ENCODE results near the gene EFCAB8.
"Not testable (repeated sequence)": the region's sequence is repeated elsewhere in the genome, so short reads cannot be mapped to it uniquely, and the experiment has no call there.

Gene EFCAB8

GRCh38 chr20:32966382-32966781 is 107.7 kb downstream of the EFCAB8 start:
- DNase-seq: no peak
- in situ Hi-C loops (cut with MboI; ENCODE audit: low pct_unique_long_range_greater_than_20kb, low sequenced_read_pairs): no loop called here

DNA sequence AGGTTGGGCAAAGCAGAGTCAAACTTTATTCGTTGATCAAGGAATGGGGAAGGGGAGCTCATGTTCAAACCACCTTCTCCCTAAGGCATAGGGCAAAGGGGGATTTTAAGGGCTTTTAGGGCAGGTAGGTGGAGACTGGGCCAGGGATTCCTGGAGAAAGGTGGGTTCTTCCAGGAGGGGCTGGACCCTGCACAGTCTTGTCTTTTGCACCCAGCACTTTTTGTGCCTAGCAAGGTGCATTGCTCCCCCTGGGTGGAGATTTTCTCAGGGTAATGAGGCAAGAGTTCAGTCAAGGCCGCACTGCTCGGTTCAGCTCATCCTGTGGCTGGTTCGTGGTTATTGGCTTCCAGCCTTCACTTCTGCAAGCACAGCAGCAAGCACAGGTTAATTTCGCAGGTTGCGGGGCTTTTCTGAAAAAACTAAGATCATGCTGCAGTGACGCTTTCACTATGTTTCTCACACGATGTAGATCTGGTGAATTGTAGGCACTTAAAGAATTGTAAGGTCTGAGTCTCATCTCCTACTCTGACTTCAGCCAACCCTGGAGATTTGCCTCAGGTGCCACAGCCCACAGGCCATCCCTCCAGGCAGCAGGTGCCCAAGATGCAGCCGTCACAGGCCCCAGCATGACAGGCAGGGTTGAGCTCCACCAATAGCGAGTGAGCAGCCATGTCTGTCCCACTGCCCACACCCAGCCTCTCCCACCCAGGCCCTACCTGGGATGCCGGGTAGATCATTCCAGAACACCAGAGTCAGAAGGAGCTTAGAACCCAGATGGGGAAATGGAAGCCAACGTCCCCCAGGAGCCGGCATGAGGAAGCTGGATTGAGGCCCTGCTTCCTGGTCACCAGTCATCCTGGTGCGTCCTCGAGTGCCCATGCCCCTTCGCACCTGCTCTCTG is 108.4 kb downstream of the EFCAB8 start:
- in situ Hi-C loops (cut with MboI; ENCODE audit: low pct_unique_long_range_greater_than_20kb, low sequenced_read_pairs): no loop called here
- DNase-seq: no peak

- in situ Hi-C loops (cut with MboI; ENCODE audit: low pct_unique_long_range_greater_than_20kb, low sequenced_read_pairs): no loop called here
- no peak for DNase-seq
These were observed 109.3 kb downstream of the EFCAB8 start for GRCh38 chr20:32967961-32968457.

GRCh38 chr20:32968478-32969241 is 109.9 kb downstream of the EFCAB8 start:
- in situ Hi-C loops (cut with MboI; ENCODE audit: low pct_unique_long_range_greater_than_20kb, low sequenced_read_pairs): no loop called here
- no peak for DNase-seq

GRCh38 chr20:32969356-32970114 is 110.8 kb downstream of the EFCAB8 start:
- in situ Hi-C loops (cut with MboI; ENCODE audit: low pct_unique_long_range_greater_than_20kb, low sequenced_read_pairs): no loop called here
- DNase-seq: no peak

- DNase-seq: no peak
- in situ Hi-C loops (cut with MboI; ENCODE audit: low pct_unique_long_range_greater_than_20kb, low sequenced_read_pairs): no loop called here
These were observed 111.6 kb downstream of the EFCAB8 start for GRCh38 chr20:32970115-32970972.

- in situ Hi-C loops (cut with MboI; ENCODE audit: low pct_unique_long_range_greater_than_20kb, low sequenced_read_pairs): no loop called here
- DNase-seq: no peak
These were observed 112.2 kb downstream of the EFCAB8 start for GRCh38 chr20:32970973-32971300.

DNA sequence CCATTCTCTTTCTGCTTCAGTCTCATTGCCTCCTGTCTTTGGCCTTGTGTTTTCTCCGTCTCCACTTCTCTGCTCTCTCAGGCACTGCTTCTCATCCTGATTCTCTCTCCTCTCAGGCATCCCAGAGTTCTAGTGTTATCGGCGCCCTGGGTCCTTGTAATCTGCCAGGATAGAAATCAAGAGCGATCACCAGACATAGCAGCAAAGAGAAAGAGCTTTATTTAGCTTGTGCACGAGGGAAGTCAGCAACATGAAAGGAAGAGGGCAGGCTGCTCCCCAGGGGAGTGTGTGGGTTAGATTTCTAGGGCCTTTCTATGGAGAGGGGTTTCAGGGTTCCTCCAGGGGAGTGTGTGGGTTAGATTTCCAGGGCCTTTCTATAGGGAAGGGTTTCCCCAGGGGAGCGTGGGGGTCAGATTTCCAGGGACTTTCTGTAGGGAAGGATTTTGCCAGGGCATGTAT is 113.0 kb downstream of the EFCAB8 start:
- DNase-seq: no peak
- in situ Hi-C loops (cut with MboI; ENCODE audit: low pct_unique_long_range_greater_than_20kb, low sequenced_read_pairs): no loop called here

GRCh38 chr20:32972181-32973076 is 113.7 kb downstream of the EFCAB8 start:
- DNase-seq: peak; percentile 96
- in situ Hi-C loops (cut with MboI; ENCODE audit: low pct_unique_long_range_greater_than_20kb, low sequenced_read_pairs): no loop called here

DNA sequence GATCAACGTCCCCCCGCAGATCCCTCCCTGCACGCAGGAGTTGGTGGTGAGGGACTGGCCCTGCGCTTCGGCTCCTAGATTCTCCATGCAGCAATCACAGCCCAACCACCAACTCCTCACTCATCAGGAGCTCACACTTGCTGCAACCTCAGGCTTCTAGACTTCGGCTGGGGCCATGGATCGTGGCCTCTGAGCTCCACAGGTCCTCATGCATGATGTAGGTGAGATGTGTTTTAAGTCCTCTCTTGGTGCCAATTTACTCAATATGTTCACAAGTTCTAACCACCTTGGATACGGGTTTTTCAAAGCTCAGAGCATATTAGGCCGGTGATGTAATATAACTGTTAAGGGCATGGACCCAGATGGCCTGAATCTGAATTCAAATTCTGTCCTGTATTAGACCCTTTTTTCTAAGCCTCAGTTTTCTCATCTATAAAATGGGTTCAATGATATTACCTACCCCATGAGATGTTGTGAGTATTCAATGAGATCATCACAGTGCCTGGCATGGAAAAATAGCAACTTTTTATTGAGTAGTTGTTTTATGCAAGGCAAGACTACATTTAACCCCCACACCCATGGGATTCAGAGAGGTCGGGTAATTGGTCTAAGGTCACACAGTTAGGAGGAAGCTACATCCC is 114.5 kb downstream of the EFCAB8 start:
- in situ Hi-C loops (cut with MboI; ENCODE audit: low pct_unique_long_range_greater_than_20kb, low sequenced_read_pairs): no loop called here
- DNase-seq: no peak

- DNase-seq; in situ Hi-C loops (cut with MboI; ENCODE audit: low pct_unique_long_range_greater_than_20kb, low sequenced_read_pairs): not testable (repeated sequence)
These were observed 115.7 kb downstream of the EFCAB8 start for GRCh38 chr20:32974204-32975064.

DNA sequence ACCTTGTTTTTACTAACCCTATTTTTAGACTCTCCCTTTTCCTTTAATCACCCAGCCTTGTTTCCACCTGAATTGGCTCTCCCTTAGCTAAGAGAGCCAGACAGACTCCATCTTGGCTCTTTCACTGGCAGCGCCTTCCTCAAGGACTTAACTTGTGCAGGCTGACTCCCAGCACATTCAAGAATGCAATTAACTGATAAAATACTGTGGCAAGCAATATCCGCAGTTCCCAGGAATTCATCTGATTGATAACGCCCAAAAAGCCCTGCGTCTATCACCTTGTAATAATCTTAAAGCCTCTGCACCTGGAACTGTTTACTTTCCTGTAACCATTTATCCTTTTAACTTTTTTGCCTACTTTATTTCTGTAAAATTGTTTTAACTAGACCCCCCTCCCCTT is 116.4 kb downstream of the EFCAB8 start:
- DNase-seq; in situ Hi-C loops (cut with MboI; ENCODE audit: low pct_unique_long_range_greater_than_20kb, low sequenced_read_pairs): not testable (repeated sequence)

GRCh38 chr20:32975698-32976674 is 117.3 kb downstream of the EFCAB8 start:
- in situ Hi-C loops (cut with MboI; ENCODE audit: low pct_unique_long_range_greater_than_20kb, low sequenced_read_pairs): no loop called here
- DNase-seq: no peak

DNA sequence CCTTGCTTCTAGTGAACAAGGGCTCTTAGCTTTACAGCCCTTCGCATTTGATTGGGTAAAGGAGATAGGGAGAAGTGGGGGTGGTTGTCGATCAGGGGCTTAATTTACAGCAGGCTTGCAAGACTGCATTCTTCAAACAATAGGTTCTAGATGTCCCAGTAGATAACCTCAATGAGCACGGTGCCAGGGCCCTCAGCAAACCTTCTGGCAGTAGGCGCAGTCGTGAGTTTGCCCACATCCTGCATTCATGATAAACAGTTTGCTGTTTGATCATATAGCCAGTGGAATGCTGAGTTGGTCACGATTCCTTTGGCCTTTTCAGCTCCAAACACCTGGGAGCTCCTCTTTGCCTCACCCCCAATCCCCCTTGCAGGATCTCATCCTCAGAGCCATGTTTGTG is 118.0 kb downstream of the EFCAB8 start:
- DNase-seq: no peak
- in situ Hi-C loops (cut with MboI; ENCODE audit: low pct_unique_long_range_greater_than_20kb, low sequenced_read_pairs): no loop called here

DNA sequence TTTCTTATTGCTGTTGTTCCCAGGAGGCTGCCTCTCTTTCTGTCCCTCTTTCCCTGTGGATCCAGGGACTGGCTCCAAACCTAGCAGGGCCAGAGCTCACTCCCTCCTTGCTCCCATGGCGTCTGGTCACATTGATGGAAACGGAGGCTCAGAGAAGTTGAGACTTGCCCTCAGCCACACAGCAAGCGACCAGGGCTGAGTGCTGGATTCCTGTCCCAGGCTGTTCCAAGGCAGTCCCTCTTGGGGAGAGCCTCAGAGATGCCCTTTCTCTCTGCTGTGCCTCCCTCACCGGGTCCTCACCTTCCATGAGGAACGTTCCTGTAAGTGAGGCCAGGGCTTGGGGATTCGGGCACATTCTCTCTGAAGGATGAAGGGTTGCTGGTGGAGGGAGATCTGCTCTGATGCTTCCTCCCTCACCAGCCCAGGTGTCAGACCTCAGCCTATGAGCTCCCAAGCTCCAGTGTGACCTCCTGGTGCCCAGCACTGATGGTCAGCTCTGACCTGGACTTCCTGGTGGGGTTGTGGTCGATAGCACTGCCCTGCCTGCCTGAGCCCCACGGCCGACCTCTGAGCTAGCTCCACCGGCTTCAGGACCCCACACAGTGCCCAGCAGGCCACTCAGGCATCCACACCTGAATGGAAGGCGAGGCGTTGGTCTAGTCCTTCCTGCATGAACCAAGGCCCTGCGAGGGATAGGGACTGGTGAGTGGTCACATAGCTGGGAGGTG is 118.7 kb downstream of the EFCAB8 start:
- in situ Hi-C loops (cut with MboI; ENCODE audit: low pct_unique_long_range_greater_than_20kb, low sequenced_read_pairs): no loop called here
- DNase-seq: no peak
